Uterus (tissue), 4 donors: Measurements from ENCODE around the gene ASB10. TPM values are rescaled to one million over a fixed set of nuclear protein-coding genes. Genes with fewer than 3 reads are reported as not detected.
A peak's percentile ranks its signal among the peaks of the same experiment; 100 is the strongest.

Experiments used
- DNase-seq, 2 donors: peaks; one replicate each; pipeline ENCODE4 v3.0.0-alpha.2; 2019 to 2020
- H3K27ac ChIP-seq, 2 donors: fragments of 200-600 bp; sonication (generic); 1 replicate in 1 of 2; 2 replicates in 1 of 2; pipeline ENCODE4 v1.5.1; 2016 to 2018
- H3K27me3 ChIP-seq, 2 donors: fragments of 200-600 bp; sonication (generic); one replicate each; pipeline ENCODE4 v1.5.1; 2018 to 2019; ENCODE audit warnings: control low read depth in 1 of 2
- H3K36me3 ChIP-seq, 2 donors: fragments of 200-600 bp; sonication (generic); one replicate each; pipeline ENCODE4 v1.5.1; 2019; ENCODE audit warnings: control low read depth in 1 of 2
- H3K4me1 ChIP-seq, 2 donors: fragments of 200-600 bp; sonication (generic); one replicate each; pipeline ENCODE4 v1.5.1; 2018 to 2019; ENCODE audit warnings: control low read depth in 1 of 2
- H3K4me3 ChIP-seq, 2 donors: fragments of 200-600 bp; sonication (generic); 1 replicate in 1 of 2; 2 replicates in 1 of 2; pipeline ENCODE4 v1.5.1; 2018 to 2019; ENCODE audit warnings: mild to moderate bottlenecking in 1 of 2
- H3K9me3 ChIP-seq, 2 donors: fragments of 200-600 bp; sonication (generic); one replicate each; pipeline ENCODE4 v1.5.1; 2019; ENCODE audit warnings: control low read depth in 1 of 2
- POLR2A ChIP-seq, 2 donors: fragments of 450-650 bp; IDR thresholded peaks; one replicate each; pipeline ENCODE4 v1.6.1; 2016; ENCODE audit warnings: antibody characterized with exemption in 2 of 2, mild to moderate bottlenecking in 1 of 2, moderate library complexity in 1 of 2
- intact Hi-C: fragments of 100-400 bp; cut with DNase I; formaldehyde crosslinking; loops from one replicate; pipeline ENCODE4 v1.15.1; 2023; ENCODE audit warnings: low total_unique reads
- total RNA-seq, 4 donors: library from RNA; depleted of rRNA in 3 of 4; stranded (reverse); fragments of >200 nt in 3 of 4; gene quantifications; one replicate each; pipeline versions ENCODE4 v1.1.0 to v1.2.4, GENCODE V29; 2014 to 2023
- TF ChIP-seq, protein P1 (sequence below), 4 experiments: fragments of 200-600 bp in 2 of 4; fragments of 450-650 bp in 2 of 4; sonication (generic) in 2 of 4; IDR thresholded peaks; one replicate each; pipeline ENCODE4 v1.5.1; 2016 to 2019; ENCODE audit warnings: antibody characterized with exemption in 4 of 4, mild to moderate bottlenecking in 2 of 4, moderate library complexity in 1 of 4
- donor health status: DM: yes; HTN: yes; CAD: no.

ASB10 gene
- total RNA-seq, 4 donors from 2014 or later: not detected

DNA sequence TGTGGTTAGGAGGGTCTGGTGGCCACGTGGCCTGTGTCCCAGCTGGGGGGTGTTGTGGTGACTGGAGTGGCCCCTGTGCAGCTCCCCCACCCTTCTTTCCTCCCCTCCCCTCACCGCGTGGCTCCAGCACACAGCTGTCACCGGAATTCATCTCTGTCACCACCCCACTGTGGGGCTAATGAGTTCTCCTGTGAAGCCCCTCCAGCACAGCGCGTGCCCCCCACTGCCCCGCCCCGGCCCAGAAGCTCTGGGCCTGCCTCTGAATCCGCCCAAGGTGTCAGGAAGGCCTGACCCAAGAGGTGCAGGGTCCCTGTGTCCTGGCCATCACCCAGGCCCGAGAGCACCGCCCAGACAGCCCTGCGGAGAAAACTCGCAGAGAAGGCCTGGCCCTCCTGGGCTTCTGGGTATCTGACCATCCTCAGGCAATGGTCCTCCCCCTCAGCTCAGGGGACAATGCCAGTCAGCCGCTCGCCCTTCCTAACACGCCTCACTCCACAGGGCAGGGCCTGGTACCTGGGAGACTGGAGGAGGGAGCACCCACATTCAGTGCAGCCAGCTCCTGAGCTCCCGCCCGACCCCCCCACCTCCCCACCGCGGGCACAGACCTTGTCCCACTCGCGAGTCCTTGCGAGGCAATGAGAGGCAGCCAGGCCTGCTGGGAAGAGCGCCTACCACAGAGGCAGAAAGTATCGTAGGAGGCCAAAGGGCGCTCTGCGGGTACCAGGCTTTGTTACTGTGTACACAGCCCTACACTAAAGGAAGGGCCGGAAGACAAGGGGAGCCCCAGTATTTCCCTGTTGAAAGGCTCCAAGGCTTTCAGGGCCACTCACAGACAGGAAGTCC lies 57.7 kb downstream of the ASB10 start:
- Histone ChIP-seq H3K27me3 (no peaks in the 10 kb centered on the region), H3K36me3 (no peaks in the 10 kb centered on the region), H3K27ac (no peak overlapping the region), H3K4me3 (no peak overlapping the region), H3K9me3 (no peaks in the 10 kb centered on the region), H3K4me1 (peaks cover 0 to 10% of the 10 kb centered on the region in 2 donors)
- no peak for DNase-seq
- no peak for TF ChIP-seq POLR2A (IDR thresholded peaks at IDR 0.05)
- TF ChIP-seq, protein P1, sequence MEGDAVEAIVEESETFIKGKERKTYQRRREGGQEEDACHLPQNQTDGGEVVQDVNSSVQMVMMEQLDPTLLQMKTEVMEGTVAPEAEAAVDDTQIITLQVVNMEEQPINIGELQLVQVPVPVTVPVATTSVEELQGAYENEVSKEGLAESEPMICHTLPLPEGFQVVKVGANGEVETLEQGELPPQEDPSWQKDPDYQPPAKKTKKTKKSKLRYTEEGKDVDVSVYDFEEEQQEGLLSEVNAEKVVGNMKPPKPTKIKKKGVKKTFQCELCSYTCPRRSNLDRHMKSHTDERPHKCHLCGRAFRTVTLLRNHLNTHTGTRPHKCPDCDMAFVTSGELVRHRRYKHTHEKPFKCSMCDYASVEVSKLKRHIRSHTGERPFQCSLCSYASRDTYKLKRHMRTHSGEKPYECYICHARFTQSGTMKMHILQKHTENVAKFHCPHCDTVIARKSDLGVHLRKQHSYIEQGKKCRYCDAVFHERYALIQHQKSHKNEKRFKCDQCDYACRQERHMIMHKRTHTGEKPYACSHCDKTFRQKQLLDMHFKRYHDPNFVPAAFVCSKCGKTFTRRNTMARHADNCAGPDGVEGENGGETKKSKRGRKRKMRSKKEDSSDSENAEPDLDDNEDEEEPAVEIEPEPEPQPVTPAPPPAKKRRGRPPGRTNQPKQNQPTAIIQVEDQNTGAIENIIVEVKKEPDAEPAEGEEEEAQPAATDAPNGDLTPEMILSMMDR (IDR thresholded peaks at IDR 0.05): no peak
- intact Hi-C loops: no loop called here

DNA sequence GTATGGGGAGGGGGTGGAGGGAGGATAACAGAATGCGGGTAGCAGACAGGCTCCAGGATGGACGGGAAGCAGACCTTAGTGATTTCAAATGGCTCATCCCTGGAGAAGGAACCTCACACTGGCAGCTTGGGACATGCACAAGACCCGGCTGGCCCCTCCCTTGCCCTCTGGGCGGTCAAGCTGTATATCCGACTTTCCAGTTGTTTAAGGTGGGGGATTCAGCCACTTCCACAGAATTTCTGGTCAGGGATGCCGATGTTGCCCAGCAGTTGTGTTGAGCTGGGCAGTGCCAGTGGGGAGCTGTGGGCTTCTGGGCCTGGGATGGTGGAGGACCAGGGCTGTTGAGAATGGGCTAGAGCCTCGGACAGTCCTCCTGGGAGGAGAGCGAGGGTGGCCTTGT lies 58.3 kb downstream of the ASB10 start:
- peaks cover 0 to 10% of the 10 kb centered on the region in 2 donors for H3K4me1 ChIP-seq
- intact Hi-C loops: no loop called here
- no peak overlapping the region for H3K4me3 ChIP-seq
- no peak overlapping the region for H3K27ac ChIP-seq
- no peaks in the 10 kb centered on the region for H3K36me3 ChIP-seq
- TF ChIP-seq, protein P1 (IDR thresholded peaks at IDR 0.05): no peak
- no peak for TF ChIP-seq POLR2A (IDR thresholded peaks at IDR 0.05)
- DNase-seq: no peak
- no peaks in the 10 kb centered on the region for H3K27me3 ChIP-seq
- H3K9me3 ChIP-seq: no peaks in the 10 kb centered on the region

DNA sequence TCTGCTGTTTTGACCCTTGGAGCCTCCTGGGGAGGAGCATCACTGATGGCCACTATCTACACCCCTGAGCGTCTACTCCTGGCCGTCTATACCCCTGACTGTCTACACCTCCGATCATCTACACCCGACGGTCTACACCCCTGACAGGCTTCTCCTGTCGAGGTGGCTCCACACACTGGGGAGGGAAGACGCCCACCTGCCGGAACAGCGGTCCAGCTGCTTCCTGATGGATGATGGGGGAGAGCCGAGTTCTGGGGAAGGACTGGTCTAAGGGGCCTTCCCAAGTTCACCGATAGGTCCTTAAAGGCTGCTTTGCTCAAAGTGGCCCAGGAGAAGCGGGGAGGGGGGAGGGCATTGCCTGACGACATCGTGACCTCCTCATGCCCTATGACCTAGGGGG lies 58.9 kb downstream of the ASB10 start:
- no peaks in the 10 kb centered on the region for H3K27me3 ChIP-seq
- TF ChIP-seq, protein P1 (IDR thresholded peaks at IDR 0.05): no peak
- no peak for TF ChIP-seq POLR2A (IDR thresholded peaks at IDR 0.05)
- DNase-seq: no peak
- H3K9me3 ChIP-seq: no peaks in the 10 kb centered on the region
- no peak overlapping the region for H3K4me3 ChIP-seq
- H3K4me1 ChIP-seq: peaks cover 0 to 10% of the 10 kb centered on the region in 2 donors
- H3K36me3 ChIP-seq: no peaks in the 10 kb centered on the region
- H3K27ac ChIP-seq: no peak overlapping the region
- intact Hi-C loops: no loop called here

DNA sequence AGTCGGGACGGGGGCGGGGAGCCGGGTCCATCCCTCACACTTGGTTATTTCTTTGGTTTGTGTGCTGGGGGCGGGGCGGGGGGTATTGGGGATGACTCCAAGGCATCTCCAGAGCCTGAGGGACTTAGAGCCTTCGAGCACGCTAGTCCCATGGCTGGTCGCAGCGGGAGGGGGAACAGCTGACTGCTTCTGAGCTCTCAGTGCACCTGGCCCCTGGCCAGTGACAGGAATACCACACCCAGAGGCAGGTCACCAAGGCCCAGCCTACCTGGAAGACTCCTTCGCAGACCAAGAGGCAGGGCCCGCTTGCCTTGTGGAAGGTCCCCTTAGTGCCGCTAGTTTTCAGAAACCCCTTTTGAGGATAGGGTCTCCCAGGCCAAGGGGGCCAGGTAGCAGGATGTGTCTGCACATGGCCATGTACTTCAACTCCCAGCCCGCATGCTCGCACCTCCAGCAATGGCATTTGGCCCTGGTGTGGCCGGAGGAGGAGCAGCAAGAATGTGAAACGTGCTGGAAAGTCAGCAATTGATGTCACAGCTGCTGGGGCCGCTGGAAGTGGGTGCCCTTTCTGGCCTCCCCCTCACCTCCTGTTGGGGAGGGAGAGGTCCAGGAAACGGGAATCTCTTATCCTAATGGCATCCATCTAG lies 60.4 kb downstream of the ASB10 start:
- Histone ChIP-seq H3K4me1 (peaks cover 0 to 10% of the 10 kb centered on the region in 2 donors), H3K36me3 (no peaks in the 10 kb centered on the region), H3K27me3 (no peaks in the 10 kb centered on the region), H3K27ac (no peak overlapping the region), H3K9me3 (no peaks in the 10 kb centered on the region), H3K4me3 (no peak overlapping the region)
- no peak for TF ChIP-seq POLR2A (IDR thresholded peaks at IDR 0.05)
- TF ChIP-seq, protein P1 (IDR thresholded peaks at IDR 0.05): no peak
- DNase-seq: no peak
- intact Hi-C loops: no loop called here

DNA sequence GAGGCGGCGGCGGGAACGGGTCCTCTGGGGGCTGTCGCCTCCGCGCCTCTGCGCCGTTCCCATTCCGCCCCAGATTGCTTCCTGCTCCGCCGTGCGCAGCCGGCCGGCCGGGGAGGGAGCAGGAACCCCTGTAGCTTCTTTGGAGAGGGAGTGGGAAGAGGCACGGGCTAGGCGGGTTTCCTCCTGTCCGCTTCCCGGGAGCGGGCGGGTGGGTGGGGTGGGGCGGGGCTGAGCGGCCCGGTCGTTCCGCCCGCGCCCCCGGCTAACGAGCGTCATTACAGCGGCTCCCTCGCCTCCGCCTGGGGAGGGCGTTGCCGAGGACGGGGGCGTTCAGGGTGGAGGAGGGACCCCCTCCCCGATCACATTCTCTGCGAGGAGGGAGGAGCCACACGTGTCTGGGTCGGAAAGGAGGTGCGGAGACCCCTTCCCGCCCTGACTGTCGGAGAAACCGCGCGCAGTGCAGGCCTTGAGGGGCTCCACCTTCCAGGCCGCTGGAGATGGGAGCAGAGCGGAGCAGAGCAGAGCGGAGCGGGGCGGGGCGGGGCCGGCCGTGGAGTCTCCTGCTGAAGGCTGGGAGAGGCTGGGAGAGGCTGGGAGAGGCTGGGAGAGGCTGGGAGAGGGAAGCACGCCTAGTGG lies 61.1 kb downstream of the ASB10 start:
- Histone ChIP-seq H3K4me3 (peak overlapping the region; percentile 10 to 24), H3K36me3 (no peaks in the 10 kb centered on the region), H3K4me1 (peaks cover 0 to 10% of the 10 kb centered on the region in 2 donors), H3K27ac (no peak overlapping the region), H3K9me3 (no peaks in the 10 kb centered on the region), H3K27me3 (no peaks in the 10 kb centered on the region)
- intact Hi-C loops: no loop called here
- TF ChIP-seq, protein P1 (IDR thresholded peaks at IDR 0.05): no peak
- no peak for TF ChIP-seq POLR2A (IDR thresholded peaks at IDR 0.05)
- DNase-seq: no peak
